ENCODE results near the gene CES2. TPM values are rescaled to one million over a fixed set of nuclear protein-coding genes. Genes with fewer than 3 reads are reported as not detected.

Gene CES2
- total RNA-seq, 1 donor from 2014 or later = 55.7 TPM

DNA sequence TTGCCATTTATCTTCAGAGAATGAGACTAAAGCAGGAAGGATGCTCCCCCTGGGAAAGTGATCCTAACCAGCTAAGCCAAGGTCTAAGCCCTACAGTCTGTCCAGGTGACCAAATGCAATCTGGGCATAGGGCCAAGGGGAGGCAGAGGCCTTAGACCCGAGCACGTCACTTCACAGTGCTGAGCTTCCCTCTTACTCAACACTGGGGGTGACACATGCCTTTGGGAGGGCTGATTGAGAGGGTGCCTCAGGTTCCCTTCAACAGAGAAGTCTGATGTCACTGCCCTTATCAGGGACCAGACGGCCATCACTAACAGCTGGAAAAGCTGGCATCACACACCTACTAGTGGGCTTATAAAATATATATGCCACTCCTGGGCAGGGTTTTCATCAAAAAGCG, 5.1 kb upstream of the CES2 start:
- intact Hi-C loops (cut with DNase I) = no loop called here
- Histone ChIP-seq H3K27ac (no peak overlapping the region), H3K36me3 (no peaks in the 10 kb centered on the region), H3K27me3 (no peaks in the 10 kb centered on the region), H3K9me3 (no peaks in the 10 kb centered on the region), H3K4me1 (peaks cover 26% of the 10 kb centered on the region), H3K4me3 (no peak overlapping the region)
- TF ChIP-seq POLR2AphosphoS5 (IDR thresholded peaks at IDR 0.05; ENCODE audit: insufficient read depth in 1 of 2, low read depth in 1 of 2) (no peak), POLR2A (IDR thresholded peaks at IDR 0.05) (no peak)
- TF ChIP-seq, protein P1, sequence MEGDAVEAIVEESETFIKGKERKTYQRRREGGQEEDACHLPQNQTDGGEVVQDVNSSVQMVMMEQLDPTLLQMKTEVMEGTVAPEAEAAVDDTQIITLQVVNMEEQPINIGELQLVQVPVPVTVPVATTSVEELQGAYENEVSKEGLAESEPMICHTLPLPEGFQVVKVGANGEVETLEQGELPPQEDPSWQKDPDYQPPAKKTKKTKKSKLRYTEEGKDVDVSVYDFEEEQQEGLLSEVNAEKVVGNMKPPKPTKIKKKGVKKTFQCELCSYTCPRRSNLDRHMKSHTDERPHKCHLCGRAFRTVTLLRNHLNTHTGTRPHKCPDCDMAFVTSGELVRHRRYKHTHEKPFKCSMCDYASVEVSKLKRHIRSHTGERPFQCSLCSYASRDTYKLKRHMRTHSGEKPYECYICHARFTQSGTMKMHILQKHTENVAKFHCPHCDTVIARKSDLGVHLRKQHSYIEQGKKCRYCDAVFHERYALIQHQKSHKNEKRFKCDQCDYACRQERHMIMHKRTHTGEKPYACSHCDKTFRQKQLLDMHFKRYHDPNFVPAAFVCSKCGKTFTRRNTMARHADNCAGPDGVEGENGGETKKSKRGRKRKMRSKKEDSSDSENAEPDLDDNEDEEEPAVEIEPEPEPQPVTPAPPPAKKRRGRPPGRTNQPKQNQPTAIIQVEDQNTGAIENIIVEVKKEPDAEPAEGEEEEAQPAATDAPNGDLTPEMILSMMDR (IDR thresholded peaks at IDR 0.05) = no peak
- no peak for DNase-seq (ENCODE audit: extremely low spot score in 2 of 2)

DNA sequence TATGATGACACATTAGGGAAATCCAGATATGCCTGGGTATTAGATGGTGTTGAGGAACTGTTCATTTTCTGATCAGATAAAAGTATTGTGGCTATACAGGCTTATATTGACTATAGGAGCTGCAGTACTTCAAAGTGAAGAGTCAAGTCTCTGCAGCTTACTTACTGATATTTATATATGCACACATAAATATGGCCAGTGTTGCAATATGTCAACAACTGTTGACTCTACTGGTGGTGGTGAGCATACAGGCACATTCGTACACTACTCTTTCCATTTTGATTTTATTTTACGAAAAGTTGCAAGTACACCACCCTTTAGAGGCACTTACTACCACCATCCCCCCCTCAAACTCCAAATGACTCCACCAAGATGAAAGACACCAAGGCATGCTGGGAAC, 3.7 kb upstream of the CES2 start:
- Histone ChIP-seq H3K4me1 (peaks cover 38% of the 10 kb centered on the region), H3K27ac (no peak overlapping the region)
- intact Hi-C loops (cut with DNase I) = no loop called here

DNA sequence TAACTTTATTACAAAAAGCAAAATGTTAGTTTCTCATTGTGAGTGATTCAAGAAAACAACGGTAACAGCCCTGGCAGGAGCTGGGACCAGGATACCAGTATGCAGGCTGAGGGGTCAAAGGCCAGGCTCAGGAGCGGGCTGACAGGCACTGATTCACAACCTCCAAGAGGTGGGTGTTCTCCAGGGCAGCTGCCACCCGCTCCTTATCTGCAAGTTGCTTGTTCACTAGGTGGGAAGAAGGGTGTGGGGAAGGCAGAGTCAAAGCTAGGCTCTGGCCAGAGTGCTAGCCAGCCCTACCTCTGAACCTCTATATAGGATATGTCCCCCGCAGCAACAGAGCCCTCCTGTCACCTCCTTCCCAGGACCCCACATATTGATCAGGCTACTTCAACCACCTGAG, 3.2 kb upstream of the CES2 start:
- no peak overlapping the region for H3K4me3 ChIP-seq

More for the DNA sequence above, 3.7 kb upstream of the CES2 start:
- peaks cover 0 to 4% of the 10 kb centered on the region in 2 donors for H3K36me3 ChIP-seq
- no peaks in the 10 kb centered on the region for H3K9me3 ChIP-seq
- TF ChIP-seq POLR2A (IDR thresholded peaks at IDR 0.05) = no peak
- no peak for TF ChIP-seq POLR2AphosphoS5 (IDR thresholded peaks at IDR 0.05; ENCODE audit: insufficient read depth in 1 of 2, low read depth in 1 of 2)
- TF ChIP-seq, protein P1 (IDR thresholded peaks at IDR 0.05) = no peak
- H3K4me3 ChIP-seq = no peak overlapping the region
- DNase-seq (ENCODE audit: extremely low spot score in 2 of 2) = no peak
- H3K27me3 ChIP-seq = no peaks in the 10 kb centered on the region

DNA sequence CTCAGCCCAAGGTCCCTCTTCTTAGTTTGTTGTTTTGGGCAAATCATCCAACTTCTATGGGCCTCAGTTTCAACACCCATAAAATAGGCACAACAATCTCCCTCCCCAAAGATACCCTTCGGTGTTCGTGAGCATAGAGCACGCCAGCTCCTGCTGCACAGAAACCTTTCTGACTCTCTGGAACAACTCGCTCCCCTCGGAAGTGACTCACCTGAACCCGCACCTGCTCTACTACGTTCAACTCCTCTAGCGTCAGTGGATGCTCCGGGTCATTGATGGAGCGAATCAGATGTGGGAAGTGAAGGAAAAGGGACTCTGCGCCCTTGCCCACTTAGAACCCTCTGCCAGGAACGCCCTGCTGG, 1.6 kb upstream of the CES2 start:
- Histone ChIP-seq H3K9me3 (no peaks in the 10 kb centered on the region), H3K27me3 (no peaks in the 10 kb centered on the region), H3K4me3 (peak overlapping the region; percentile 73 to 94), H3K4me1 (peaks cover 55% of the 10 kb centered on the region), H3K27ac (peak overlapping the region; percentile 90), H3K36me3 (peaks cover 0 to 5% of the 10 kb centered on the region in 2 donors)
- TF ChIP-seq, protein P1 (IDR thresholded peaks at IDR 0.05) = no peak
- TF ChIP-seq POLR2AphosphoS5 (IDR thresholded peaks at IDR 0.05; ENCODE audit: insufficient read depth in 1 of 2, low read depth in 1 of 2) (no peak), POLR2A (IDR thresholded peaks at IDR 0.05) (no peak)
- DNase-seq (ENCODE audit: extremely low spot score in 2 of 2) = no peak
- intact Hi-C loops (cut with DNase I) = no loop called here

More for the DNA sequence above, 3.2 kb upstream of the CES2 start:
- H3K27me3 ChIP-seq = no peaks in the 10 kb centered on the region
- H3K27ac ChIP-seq = no peak overlapping the region
- peaks cover 42% of the 10 kb centered on the region for H3K4me1 ChIP-seq
- no peak for DNase-seq (ENCODE audit: extremely low spot score in 2 of 2)
- H3K36me3 ChIP-seq = peaks cover 0 to 5% of the 10 kb centered on the region in 2 donors
- intact Hi-C loops (cut with DNase I) = no loop called here
- no peaks in the 10 kb centered on the region for H3K9me3 ChIP-seq
- TF ChIP-seq POLR2AphosphoS5 (IDR thresholded peaks at IDR 0.05; ENCODE audit: insufficient read depth in 1 of 2, low read depth in 1 of 2) = no peak
- TF ChIP-seq, protein P1 (IDR thresholded peaks at IDR 0.05) = no peak
- TF ChIP-seq POLR2A (IDR thresholded peaks at IDR 0.05) = no peak

DNA sequence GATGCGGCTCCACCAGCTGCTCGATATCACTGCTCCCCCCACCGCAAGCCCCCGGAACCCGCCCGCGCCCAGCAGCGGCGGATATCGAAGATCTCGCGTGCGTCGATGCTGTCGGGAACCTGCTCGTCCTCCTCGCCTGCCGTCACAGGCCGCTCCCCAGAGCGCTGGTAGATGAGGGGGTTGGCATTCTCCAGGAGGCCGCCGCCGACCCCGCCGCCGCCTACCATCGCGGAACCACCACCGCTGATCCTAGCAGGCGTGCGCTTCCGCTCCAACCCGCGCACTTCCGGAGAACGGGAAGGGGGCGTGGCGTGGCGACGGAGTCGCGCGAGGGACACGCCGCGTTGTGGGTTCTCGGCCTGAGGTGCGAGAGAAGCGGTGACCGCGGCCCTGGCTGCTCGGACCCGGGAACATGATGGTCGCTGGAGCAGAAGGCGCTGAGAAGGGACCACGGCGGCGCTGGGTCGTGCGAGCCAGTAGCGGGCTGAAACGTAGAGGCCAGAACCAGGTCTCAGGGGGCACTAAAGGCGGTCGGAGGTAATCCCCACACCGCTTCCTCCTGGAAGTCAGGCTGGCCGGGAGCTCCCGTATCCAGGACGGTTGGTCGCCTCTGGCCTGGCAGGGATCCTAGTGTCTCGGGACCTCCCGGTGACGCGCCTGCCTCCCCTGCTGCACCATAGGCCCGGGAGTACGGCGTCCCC, 1.0 kb upstream of the CES2 start, which contains the start of gene CIAO2B:
Gene CIAO2B (minus strand): TSS at position 265 of the 701 bp plus-strand sequence. CDS start 38 bp downstream, at position 227.
- Histone ChIP-seq H3K27ac (peak within 1 kb of the TSS; percentile 90), H3K36me3 (peaks cover 0 to 10% of the 10 kb centered on the region in 2 donors), H3K4me3 (peak within 1 kb of the TSS; percentile 73 to 94), H3K9me3 (no peaks in the 10 kb centered on the region), H3K4me1 (peaks cover 55% of the 10 kb centered on the region), H3K27me3 (no peaks in the 10 kb centered on the region)
- DNase-seq (ENCODE audit: extremely low spot score in 2 of 2) = no peak
- TF ChIP-seq POLR2AphosphoS5 (IDR thresholded peaks at IDR 0.05; ENCODE audit: insufficient read depth in 1 of 2, low read depth in 1 of 2) (peak; percentile 93 to 98), POLR2A (IDR thresholded peaks at IDR 0.05) (peak in 1 of 2 donors; percentile 87)
- TF ChIP-seq, protein P1 (IDR thresholded peaks at IDR 0.05) = peak in 1 of 3 experiments; percentile 4
- intact Hi-C loops (cut with DNase I) = no loop called here
